Activated B cell treated with CpG ODN at 0.5 μM for 24 hours (primary cell): ENCODE data around the gene TMEM63A. TPM values are rescaled to one million over a fixed set of nuclear protein-coding genes. Genes with fewer than 3 reads are reported as not detected.
"Not testable (repeated sequence)": the region's sequence is repeated elsewhere in the genome, so short reads cannot be mapped to it uniquely, and the experiment has no call there.

Experiments
- ATAC-seq: fragments of 200-7000 bp; cut with Tn5 transposase; one replicate; pipeline ENCODE4 v1.10.0; 2021; ENCODE audit warnings: low read depth, mild to moderate bottlenecking, moderate library complexity
- CTCF ChIA-PET: fragments of 350-600 bp; sonication (Branson Sonifier 250); formaldehyde crosslinking; loops from one replicate; lab custom pipeline; 2021; ENCODE audit warnings: antibody characterized with exemption; lab: Charles Lee
- POLR2A ChIA-PET: fragments of 350-600 bp; sonication (Branson Sonifier 250); formaldehyde crosslinking; loops from one replicate; lab custom pipeline; 2021; ENCODE audit warnings: antibody characterized with exemption; lab: Charles Lee
- DNase-seq: peaks from one replicate; pipeline ENCODE4 v3.0.0; 2022
- H3K27ac Mint-ChIP-seq: one replicate; pipeline ENCODE4 v1.8.0; 2020; ENCODE audit warnings: mixed read lengths
- H3K27me3 Mint-ChIP-seq: one replicate; pipeline ENCODE4 v1.8.0; 2021; ENCODE audit warnings: mixed read lengths
- H3K36me3 Mint-ChIP-seq: one replicate; pipeline ENCODE4 v1.8.0; 2021; ENCODE audit warnings: low read depth, mixed read lengths
- H3K4me1 Mint-ChIP-seq: one replicate; pipeline ENCODE4 v1.8.0; 2021; ENCODE audit warnings: mixed read lengths
- H3K4me3 Mint-ChIP-seq: one replicate; pipeline ENCODE4 v1.8.0; 2020; ENCODE audit warnings: mild to moderate bottlenecking, mixed read lengths
- H3K9me3 Mint-ChIP-seq: one replicate; pipeline ENCODE4 v1.8.0; 2020; ENCODE audit warnings: mixed read lengths
- intact Hi-C: fragments of 100-400 bp; cut with micrococcal nuclease; formaldehyde crosslinking; loops from one replicate; pipeline ENCODE4 v1.15.1; 2024
- total RNA-seq: library from RNA; stranded (reverse); gene quantifications from 2 replicates; pipeline ENCODE4 v1.2.3, GENCODE V29; 2022
- TF ChIP-seq, protein P1 (sequence below): fragments of 200-600 bp; IDR thresholded peaks from one replicate; pipeline ENCODE4 v1.8.0; 2022; ENCODE audit warnings: antibody characterized with exemption, mild to moderate bottlenecking

TMEM63A gene
- total RNA-seq, 1 donor from 2014 or later = 74.5 TPM

GRCh38 chr1:225817611-225818061 is 64.5 kb downstream of the TMEM63A start:
- H3K27ac Mint-ChIP-seq = no peak overlapping the region
- TF ChIP-seq, protein P1, sequence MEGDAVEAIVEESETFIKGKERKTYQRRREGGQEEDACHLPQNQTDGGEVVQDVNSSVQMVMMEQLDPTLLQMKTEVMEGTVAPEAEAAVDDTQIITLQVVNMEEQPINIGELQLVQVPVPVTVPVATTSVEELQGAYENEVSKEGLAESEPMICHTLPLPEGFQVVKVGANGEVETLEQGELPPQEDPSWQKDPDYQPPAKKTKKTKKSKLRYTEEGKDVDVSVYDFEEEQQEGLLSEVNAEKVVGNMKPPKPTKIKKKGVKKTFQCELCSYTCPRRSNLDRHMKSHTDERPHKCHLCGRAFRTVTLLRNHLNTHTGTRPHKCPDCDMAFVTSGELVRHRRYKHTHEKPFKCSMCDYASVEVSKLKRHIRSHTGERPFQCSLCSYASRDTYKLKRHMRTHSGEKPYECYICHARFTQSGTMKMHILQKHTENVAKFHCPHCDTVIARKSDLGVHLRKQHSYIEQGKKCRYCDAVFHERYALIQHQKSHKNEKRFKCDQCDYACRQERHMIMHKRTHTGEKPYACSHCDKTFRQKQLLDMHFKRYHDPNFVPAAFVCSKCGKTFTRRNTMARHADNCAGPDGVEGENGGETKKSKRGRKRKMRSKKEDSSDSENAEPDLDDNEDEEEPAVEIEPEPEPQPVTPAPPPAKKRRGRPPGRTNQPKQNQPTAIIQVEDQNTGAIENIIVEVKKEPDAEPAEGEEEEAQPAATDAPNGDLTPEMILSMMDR = no peak
- ChIA-PET CTCF (no interaction called here), POLR2A (no interaction called here)
- H3K9me3 Mint-ChIP-seq = no peaks in the 10 kb centered on the region
- no peak for ATAC-seq
- H3K36me3 Mint-ChIP-seq = no peaks in the 10 kb centered on the region
- no peak overlapping the region for H3K4me3 Mint-ChIP-seq
- no peaks in the 10 kb centered on the region for H3K4me1 Mint-ChIP-seq
- no peaks in the 10 kb centered on the region for H3K27me3 Mint-ChIP-seq
- intact Hi-C loops = no loop called here
- no peak for DNase-seq

DNA sequence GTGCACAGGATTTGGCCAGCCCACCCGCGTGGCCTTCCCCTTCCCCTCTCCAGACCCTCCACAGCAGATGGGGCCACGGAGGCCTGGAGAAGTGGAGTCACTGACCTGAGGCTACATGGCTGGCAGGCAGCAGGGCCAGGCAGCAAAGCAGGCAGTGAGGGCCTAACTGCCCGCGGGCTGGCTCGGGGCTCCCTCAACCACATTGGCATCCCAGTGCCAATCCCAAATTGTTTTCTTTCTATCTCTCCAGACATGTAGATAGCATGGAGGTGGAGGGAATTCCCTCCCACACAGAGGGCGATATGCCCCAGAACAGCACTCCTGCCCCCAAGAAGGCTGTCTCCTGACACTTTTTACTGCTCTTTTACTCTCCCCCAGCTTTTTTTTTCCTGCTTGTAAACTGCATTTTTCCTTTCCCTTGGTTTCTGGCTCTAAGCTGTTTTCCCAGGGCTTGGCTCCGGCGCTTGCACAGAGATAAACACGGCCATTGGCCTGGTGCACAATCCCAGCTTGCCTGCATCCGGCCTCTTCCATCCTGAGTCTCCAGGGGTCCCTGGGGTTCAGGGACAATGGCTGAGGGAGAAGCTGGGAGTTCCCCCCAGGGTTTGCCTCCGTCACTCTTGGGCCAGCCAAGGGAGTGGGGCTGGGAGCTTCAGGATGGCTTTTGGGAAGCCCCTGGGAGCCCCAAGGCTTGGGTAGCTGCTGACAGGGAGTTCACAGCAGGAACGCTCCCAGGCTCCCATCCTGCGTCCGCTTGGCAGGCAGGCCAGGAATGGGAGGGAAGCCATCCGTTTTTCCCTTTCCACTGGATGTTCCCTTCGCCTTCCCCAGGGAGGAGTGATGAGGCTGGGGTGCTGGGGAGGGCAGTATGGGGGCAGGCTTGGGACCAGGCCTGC is 65.3 kb downstream of the TMEM63A start:
- Mint-ChIP-seq H3K4me1 (no peaks in the 10 kb centered on the region), H3K9me3 (no peaks in the 10 kb centered on the region), H3K27ac (no peak overlapping the region), H3K4me3 (no peak overlapping the region), H3K36me3 (no peaks in the 10 kb centered on the region), H3K27me3 (no peaks in the 10 kb centered on the region)
- no peak for DNase-seq
- TF ChIP-seq, protein P1 = no peak
- ChIA-PET CTCF (no interaction called here), POLR2A (no interaction called here)
- intact Hi-C loops = no loop called here
- ATAC-seq = no peak

DNA sequence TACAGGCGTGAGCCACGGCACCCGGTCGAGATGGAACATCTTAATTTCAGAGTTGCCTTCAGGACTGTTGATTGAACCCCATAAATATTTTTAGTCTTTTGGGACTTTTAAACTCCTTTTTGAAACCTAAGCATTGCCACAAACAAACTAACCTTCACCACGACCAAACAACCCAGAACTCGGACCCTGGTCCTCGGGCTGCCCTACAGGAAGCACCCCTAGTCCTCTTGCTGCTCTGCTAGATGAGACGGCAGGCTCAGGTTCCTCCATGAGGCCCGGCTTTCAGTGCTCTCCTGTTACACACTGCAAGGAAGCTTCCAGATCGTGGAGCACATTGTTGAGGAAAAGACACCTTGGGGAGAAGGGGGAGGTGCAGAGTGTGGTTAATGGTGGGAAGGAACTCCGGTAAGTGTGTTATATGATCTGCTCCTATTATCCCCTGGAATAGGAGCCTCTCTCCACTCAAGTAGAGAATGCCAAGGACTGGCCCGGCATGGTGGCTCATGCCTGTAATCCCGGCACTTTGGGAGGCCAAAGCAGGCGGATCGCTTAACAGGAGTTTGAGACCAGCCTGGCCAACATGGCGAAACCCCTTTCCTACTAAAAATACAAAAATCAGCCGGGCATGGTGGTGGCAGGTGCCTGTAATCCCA is 66.5 kb downstream of the TMEM63A start:
- Mint-ChIP-seq H3K4me3 (no peak overlapping the region), H3K36me3 (no peaks in the 10 kb centered on the region), H3K4me1 (peaks cover 5% of the 10 kb centered on the region), H3K27ac (no peak overlapping the region), H3K27me3 (peaks cover under 1% of the 10 kb centered on the region), H3K9me3 (no peaks in the 10 kb centered on the region)
- no peak for DNase-seq
- TF ChIP-seq, protein P1 = no peak
- CTCF ChIA-PET = no interaction called here
- intact Hi-C loops = no loop called here
- POLR2A ChIA-PET = no interaction called here
- no peak for ATAC-seq

GRCh38 chr1:225815090-225815489 is 67.1 kb downstream of the TMEM63A start:
- H3K27ac Mint-ChIP-seq, H3K4me3 Mint-ChIP-seq, H3K9me3 Mint-ChIP-seq, H3K27me3 Mint-ChIP-seq, CTCF ChIA-PET, ATAC-seq, H3K36me3 Mint-ChIP-seq, POLR2A ChIA-PET, DNase-seq, intact Hi-C loops, H3K4me1 Mint-ChIP-seq: not testable (repeated sequence)

- H3K4me3 Mint-ChIP-seq = no peak overlapping the region
- ChIA-PET CTCF (no interaction called here), POLR2A (no interaction called here)
- ATAC-seq (no peak), DNase-seq (no peak)
- no peaks in the 10 kb centered on the region for H3K36me3 Mint-ChIP-seq
- no peaks in the 10 kb centered on the region for H3K9me3 Mint-ChIP-seq
- H3K27me3 Mint-ChIP-seq = peaks cover 3% of the 10 kb centered on the region
- peaks cover 12% of the 10 kb centered on the region for H3K4me1 Mint-ChIP-seq
- H3K27ac Mint-ChIP-seq = no peak overlapping the region
- intact Hi-C loops = loop anchor here (5.0 kb wide), 1 partner anchor 33 kb away; no protein-coding TSS in a partner anchor
- TF ChIP-seq, protein P1 = no peak
These were observed 67.8 kb downstream of the TMEM63A start for GRCh38 chr1:225814381-225814780.
